Stimulated activated CD8-positive, alpha-beta memory T cell treated with anti-CD3 and anti-CD28 coated beads, Interleukin-7, amount 100 ng/mL, for 1 hour (primary cell): ENCODE measurements around the gene ELF4.

Experiments
- DNase-seq, 2 donors: peaks; one replicate each; pipeline ENCODE4 v3.0.0-alpha.2; 2020; ENCODE audit warnings: low read depth in 2 of 2

ELF4 gene

DNA sequence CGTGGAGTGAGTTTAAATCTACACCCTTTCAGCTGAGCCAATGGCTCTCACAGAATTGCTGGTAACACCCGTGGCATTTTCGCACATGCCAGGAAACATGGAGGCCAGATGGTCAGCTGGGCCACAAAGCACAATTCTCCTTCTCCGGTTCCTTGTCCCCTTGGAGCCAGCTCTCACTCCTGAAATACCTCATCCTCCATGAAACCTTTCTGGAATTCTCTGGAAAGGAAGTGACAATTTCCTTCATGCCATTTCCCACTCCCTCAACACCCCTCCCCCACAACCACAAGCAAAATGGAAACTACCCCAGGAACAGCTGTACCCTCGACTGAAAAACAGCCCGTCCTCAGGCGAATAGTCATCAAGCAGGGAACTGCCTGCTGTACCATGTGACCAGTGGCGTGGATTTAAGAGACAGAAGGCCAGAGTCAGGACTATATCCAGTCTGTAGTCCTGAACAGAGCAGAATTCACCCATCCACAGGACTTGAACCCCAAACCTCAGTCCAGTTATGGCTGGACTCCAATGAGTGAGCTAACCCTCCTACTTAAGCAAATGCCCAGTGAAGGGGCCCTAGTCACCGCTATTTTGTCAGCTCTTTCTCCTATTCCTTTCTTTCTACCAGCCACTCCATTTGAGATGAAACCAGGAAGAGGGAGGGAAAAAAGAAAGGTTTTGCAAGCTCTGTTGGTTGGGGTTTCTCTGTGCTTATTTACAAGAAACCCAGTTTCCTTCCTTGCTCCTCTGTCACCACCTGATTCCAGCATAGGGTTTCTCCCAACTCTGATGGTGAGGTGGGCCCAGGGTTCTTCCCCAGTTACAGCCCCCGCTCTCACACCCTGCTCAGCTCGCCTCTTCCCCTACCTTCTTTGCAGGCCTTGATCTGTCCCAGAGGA lies 24.5 kb downstream of the ELF4 start:
- no peak for DNase-seq

DNA sequence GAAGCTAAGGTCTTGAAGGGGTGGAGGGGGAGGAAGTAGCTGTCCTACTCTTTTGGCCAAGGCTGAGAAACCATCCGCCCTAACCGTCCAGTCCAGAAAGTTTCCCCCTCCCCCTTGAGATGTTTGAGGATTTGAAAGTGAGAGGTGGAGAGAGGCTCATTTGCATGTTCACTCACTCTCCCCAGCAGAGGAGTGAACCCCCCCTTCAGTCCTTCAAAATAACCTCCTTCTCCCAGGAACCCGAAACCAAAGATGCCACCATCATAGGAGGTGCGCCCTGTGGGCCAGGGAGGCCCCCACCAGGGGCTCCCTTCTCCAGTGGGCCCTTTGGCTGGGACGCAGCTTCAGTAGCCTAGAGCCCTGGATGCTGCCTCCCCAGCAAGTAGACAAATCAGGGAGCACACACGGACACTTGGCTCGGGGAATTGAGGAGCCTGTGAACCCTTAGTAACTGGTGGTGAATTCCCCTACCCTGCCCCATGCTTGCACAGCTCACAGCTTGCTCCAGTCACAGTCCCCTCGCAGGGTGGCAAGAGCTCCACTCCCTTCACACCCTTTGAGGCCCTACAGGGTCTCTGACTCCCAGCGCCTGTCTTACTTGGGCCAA lies 25.6 kb downstream of the ELF4 start:
- DNase-seq: no peak

GRCh38 chrX:130083656-130084382 lies 26.5 kb downstream of the ELF4 start:
- no peak for DNase-seq

GRCh38 chrX:130083107-130083490 lies 27.2 kb downstream of the ELF4 start:
- DNase-seq: no peak

DNA sequence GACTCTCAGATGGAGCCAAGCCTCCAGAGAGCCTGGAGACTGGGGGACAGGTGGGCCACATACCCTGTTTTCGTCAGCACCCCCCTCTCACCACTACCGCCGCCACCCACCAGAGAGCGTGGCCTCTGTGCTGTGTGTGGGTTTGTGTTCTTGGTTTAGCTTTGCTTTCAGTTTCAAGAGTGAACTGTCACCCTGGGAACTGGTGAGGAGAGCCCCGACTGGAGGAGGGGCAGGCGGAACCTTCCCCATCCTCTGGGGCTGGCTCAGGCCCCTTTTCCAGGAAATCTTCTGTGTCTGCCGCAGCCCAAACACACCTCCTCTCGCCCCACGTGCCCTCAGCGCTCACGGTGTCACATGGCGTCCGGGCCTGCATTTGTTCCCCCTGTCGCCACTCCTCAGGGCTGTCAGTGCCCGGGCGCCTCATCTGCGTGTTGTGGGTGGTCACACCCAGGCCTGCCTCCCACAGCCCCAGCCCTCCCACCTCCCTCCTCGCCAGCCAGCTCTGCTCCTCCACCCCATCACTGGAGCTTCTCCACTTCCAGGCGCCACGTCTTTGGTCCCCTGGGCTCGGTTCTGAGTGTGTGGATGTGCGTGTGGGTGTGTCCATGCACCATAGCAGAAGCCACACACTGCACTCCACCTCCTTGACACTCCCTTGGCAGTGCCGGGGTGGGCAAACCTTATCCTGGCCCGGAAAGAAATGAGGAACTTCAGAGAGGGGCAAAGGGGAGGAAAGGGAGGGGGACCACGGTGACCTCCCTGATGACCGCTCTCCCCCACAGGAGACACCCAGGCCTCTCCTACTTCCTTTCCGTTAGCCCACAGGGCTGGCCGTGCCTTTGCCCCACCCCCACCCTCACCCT lies 27.8 kb downstream of the ELF4 start:
- peak; percentile 34 to 39 for DNase-seq

DNA sequence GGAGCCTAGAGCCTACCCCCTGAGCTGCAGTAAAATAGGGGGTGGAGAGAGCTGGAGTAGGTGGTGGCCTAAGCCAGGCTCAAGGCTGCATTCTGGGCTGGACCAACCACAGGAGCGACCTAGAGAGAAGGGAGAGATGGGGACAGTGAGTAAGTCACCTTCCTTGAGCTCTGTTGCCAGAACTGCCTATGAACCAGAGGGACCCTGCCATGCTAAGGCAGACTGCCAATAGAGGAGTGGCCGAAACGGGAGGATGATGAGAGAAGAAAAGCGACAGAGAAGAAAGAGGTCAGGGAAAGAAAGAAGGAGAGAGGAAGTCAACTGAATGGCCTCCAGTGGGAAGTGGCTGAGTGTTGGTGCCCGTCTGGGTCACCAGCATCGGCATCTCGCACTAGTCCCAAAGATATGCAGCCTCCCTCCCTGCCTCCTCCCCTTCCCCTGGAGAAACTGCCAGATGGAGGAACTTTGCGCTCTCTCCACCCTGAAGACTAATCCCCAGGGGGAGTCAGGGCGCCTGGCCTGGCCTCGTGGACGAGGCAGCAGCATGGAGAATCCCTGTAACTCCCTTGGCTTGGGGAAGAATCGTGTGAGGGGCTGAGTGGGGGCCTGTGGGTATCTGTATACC lies 28.8 kb downstream of the ELF4 start:
- no peak for DNase-seq

GRCh38 chrX:130080791-130081367 lies 29.4 kb downstream of the ELF4 start:
- no peak for DNase-seq

DNA sequence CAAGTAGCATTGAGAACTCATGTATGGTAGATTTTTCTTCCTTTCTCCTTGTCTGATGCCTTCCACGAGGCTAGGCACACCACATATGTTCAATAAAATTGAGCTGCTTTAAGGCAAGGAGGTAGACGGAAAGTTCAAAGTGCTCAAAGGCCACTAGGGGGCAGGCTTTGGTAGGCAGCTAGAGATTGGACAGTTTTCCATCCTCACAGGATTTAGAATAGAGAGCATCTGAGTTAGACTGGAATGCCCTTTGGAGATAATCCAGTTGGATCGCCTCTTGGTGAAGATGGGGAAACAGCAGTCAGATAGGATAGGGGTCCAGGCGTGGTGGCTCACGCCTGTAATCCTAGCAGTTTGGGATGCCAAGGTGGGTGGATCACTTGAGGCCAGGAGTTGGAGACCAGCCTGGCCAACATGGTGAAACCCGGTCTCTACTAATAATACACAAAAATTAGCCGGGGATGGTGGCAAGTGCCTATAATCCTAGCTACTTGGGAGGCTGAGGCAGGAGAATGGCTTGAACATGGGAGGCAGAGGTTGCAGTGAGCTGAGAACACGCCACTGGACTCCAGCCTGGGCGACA lies 30.4 kb downstream of the ELF4 start:
- no peak for DNase-seq

- no peak for DNase-seq
Measured at GRCh38 chrX:130075777-130076176, 34.5 kb downstream of the ELF4 start.

GRCh38 chrX:130072345-130072740 lies 38.0 kb downstream of the ELF4 start:
- no peak for DNase-seq

DNA sequence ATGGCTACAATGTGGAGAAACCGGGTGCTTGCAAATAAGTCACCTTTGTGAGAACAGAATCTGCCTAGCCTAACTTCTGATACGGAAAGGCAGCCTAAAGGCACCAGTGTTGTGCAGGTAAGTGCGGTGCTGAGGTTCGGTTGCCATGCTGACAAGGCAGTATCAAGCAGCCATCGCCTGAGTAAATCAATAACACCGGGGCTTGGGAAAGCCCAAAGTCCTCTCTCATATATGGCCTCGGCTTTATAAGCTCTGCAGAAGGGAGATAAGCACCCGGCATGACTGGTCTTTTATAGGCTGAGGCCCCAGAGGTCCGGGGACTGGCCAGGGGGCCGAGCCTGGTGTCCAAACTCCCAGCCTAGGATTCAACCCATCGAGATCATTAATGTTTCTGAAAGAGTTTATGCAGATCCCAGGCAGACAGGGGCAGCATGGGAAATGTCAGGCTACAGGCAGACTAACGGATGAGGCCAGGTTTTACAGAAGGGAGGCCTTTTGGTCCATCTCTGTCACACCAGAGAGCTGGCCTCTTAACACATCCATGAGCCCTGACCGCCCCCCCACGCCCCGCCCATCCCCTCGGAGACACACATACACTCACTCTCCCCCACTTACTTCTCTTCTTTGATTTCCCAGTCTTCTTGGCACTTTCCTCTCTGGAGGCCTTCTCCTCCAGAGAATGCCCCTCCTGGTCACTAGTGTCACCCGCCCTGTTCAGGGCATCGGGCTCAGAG lies 38.5 kb downstream of the ELF4 start:
- DNase-seq: no peak

DNA sequence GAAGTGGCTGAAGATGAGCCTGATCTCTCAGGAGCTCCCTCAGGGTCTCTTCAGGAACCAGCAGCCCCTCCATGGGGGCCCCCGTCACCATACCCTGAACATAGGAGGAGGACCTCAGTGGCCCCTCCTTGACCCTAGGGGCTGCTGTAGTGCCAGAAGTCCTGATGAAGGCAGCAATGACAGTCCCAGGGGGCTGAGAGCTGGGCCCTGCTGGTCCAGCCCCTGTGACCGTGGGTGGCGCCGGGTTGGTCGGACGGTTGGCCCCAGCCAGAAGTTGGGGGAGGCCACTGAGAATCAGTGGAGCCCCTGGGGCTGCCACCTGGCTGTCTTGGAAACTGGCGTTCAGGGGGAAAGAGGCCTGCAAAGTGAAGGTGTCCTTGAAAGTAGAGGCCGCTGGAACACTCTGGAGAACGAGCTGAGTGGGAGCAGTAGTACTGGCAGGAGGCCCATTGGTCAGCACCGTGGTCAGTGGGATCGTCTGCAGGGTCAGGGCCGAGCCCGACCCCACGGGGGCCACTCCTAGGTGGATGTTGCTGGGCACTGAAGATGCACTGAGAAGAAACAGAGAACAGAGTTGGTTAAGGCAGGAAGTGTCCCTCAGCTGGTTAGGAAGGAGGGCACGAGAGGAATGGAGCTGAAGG lies 43.2 kb downstream of the ELF4 start:
- DNase-seq: no peak

DNA sequence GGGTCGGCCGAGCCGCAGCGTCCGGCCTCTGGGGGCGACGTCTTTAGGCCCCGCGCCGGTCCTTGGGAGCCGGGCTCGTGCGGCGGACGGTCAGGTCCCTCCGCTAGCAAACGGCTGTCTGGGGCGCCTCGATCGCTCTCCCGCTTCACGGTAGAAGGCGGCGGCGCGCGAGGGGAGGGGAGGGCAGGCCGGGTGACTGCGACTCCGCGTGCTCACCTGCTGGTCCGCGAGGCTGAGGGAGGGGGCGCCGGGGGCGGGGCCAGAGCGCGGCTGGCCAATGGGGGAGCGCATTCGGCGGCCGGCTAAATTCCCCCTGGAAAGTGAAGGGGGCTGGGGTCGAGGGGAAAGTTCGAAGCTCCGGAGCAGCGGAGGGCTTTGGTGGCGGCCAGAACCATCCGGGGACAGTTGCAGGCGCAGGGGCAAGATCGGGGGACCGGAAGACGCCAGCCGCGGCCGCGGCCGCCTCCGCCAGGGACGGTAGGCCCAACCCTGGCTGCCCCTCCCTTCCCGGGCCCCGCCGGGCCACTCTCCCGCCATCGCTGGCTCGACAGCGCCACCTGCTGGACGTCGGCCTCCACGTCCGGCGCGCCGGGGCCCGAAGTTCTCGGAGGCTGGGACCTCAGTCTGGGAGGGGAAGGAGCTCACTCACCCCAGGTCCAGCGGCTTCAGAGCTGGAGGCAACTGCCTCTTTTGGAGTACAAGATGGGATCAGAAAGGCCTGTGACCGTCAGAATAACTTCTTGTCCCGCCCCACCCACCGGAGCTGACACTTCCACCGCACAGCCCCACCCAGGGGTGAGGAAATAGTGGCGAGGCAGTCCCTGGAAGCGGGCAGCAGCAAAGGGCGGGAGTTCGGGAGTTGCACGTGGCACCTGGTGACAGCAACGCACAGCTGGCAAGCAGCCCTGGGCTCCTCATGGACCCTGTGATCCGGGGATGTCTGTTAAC lies 49.9 kb downstream of the ELF4 start:
- peak; percentile 55 to 75 for DNase-seq

DNA sequence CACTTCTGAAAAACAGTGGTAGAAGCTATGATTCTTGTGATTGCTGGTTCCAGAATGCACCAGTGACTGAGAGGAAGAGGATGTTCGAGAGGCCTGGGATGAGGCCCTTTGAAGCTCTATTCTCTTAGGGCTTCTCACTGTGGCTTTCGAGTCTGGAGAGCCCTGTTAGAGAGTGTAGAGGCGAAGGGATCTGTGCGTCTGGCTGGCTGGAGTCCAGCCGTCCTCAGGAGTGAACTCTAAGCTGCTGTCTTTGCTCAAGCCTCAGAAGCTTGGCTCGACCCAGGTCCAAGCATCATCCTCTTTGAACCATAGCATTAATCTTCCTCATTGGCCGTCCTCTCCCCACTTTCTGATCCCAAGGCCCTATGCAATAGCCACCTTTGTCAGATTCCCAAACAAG lies 51.6 kb downstream of the ELF4 start:
- no peak for DNase-seq

DNA sequence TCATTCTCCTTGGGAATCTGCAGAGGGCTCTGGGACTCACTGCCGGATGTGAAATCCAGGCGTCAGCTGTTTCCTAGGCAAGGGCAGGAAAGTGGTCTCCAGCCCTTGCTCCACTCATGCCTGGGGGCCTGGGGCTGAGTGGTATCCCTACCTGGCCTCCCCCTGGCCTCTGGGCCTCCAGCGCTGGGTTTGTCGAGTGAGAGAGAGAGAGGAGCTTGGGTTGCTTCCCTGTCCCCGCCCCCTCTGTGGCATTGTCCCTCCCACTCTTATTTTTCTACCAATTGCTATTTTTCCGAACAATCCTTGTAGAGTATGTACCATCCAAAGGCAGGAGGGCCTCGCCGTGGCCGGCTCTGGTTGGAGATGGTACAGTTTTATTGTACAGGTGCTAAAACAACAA lies 53.1 kb downstream of the ELF4 start:
- no peak for DNase-seq

GRCh38 chrX:130055899-130056298 lies 54.4 kb downstream of the ELF4 start:
- DNase-seq: no peak

DNA sequence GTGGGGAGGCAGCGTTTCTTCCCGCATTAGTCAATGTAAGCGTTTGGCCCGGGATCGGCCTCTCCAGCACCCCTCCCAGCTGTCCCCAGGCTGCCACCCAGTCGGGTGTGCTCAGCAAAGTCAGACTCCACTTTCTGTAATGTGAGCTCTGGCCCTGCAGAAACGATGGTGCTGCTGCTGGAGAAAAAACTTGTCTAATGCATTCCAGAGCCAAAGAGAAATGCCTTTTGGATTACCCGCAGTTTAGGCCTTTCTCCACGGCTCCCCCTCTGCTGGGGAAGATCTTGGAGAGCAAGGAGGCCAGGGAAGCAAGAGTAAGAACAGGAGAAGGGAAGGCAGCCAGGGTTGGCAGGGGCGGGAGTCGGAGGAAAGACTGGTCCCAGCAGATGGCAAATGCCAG lies 55.2 kb downstream of the ELF4 start:
- DNase-seq: no peak

- no peak for DNase-seq
Measured at GRCh38 chrX:130053236-130053635, 57.1 kb downstream of the ELF4 start.
